K562 (cell line): Measurements from ENCODE around the gene LIMK1. TPM values are rescaled to one million over a fixed set of nuclear protein-coding genes. Genes with fewer than 3 reads are reported as not detected.

Experiments used
- AFF1 ChIP-seq, 2 experiments: fragments of 450-650 bp; IDR thresholded peaks; 2 replicates each; pipeline ENCODE4 v1.6.1; 2018; ENCODE audit warnings: mild to moderate bottlenecking in 2 of 2, low read depth in 1 of 2; ENCODE audit not compliant: partially characterized antibody in 2 of 2
- ATF1 ChIP-seq, 2 experiments: fragments of 450-650 bp in 1 of 2; IDR thresholded peaks; 2 replicates each; pipeline ENCODE4 v1.6.1; 2016; ENCODE audit warnings: missing compliant biosample characterization in 1 of 2, missing genetic modification characterization in 1 of 2
- CREB3 ChIP-seq: fragments of 450-650 bp; conservative IDR thresholded peaks from 2 replicates; pipeline ENCODE4 v1.6.1; 2016; ENCODE audit warnings: missing genetic modification characterization, low read depth, mild to moderate bottlenecking, missing compliant biosample characterization, moderate library complexity
- CTCF ChIP-seq, 3 experiments: IDR thresholded peaks in 2 of 3; conservative IDR thresholded peaks in 1 of 3; 2 replicates each; pipeline ENCODE4 v1.5.1; 2011 to 2012; ENCODE audit warnings: low read length in 3 of 3, mild to moderate bottlenecking in 3 of 3, control low read depth in 2 of 3, improper control_type of control experiment in 1 of 3, inconsistent platforms in 1 of 3, low read depth in 1 of 3, mixed read lengths in 1 of 3, moderate library complexity in 1 of 3; ENCODE audit not compliant: insufficient read depth in 2 of 3
- SP2 ChIP-seq: IDR thresholded peaks from 2 replicates; pipeline ENCODE4 v1.6.1; 2011; ENCODE audit warnings: mild to moderate bottlenecking, low read depth, low read length, moderate library complexity; ENCODE audit not compliant: poor library complexity, severe bottlenecking; ENCODE audit errors: extremely low read depth
- SRF ChIP-seq, 2 experiments: fragments of 250-450, 450-650 bp in 1 of 2; sonication (Bioruptor Pico) in 1 of 2; sonication (generic) in 1 of 2; formaldehyde crosslinking; IDR thresholded peaks; 2 replicates each; pipeline versions ENCODE4 v1.5.0 to v1.5.1; 2020 to 2022; ENCODE audit warnings: mild to moderate bottlenecking in 1 of 2, missing genetic modification reagents in 1 of 2
- TEAD2 ChIP-seq: fragments of 450-650 bp; IDR thresholded peaks from 2 replicates; pipeline ENCODE4 v1.6.1; 2016; ENCODE audit warnings: missing genetic modification characterization, control low read depth, missing compliant biosample characterization
- TRIM24 ChIP-seq, 2 experiments: fragments of 450-650 bp; IDR thresholded peaks; 2 replicates each; pipeline ENCODE4 v1.6.1; 2016
- polyA plus RNA-seq, 8 experiments: library from polyadenylated mRNA; depleted of rRNA in 4 of 8; stranded (reverse) in 5 of 8; unstranded in 3 of 8; fragments of >200 nt; fragmentation: Nextera tagmentation in 2 of 8; fragmentation: Illumina TruSeq in 1 of 8; extraction: Ambion mirVana in 2 of 8; extraction: Trizol in 1 of 8; gene quantifications; 2 replicates each; pipeline versions ENCODE4 v1.2.1 to v1.2.3, GENCODE V29; 2011 to 2014; ENCODE audit warnings: inconsistent platforms in 1 of 8, missing spikeins in 1 of 8
- total RNA-seq, 7 experiments: library from RNA; depleted of rRNA in 6 of 7; stranded (reverse); fragments of >200 nt in 6 of 7; fragmentation: Illumina TruSeq in 2 of 7; extraction: Trizol in 2 of 7; gene quantifications; 2 replicates each; pipeline versions ENCODE4 v1.2.1 to v1.2.3, GENCODE V29; 2011 to 2021; ENCODE audit warnings: low replicate concordance in 1 of 7

The LIMK1 gene
- total and polyA plus RNA-seq, 9 of the 15 experiments (the other 6 are each of a cell fraction or from before 2014, with no cell fraction given), result 0.14 to 30.0 (median 15.9) TPM

GRCh38 chr7:74134117-74134620, 50.6 kb downstream of the LIMK1 start (continued):
- TF ChIP-seq ATF1 (CRISPR knock-in tag; IDR thresholded peaks at IDR 0.05), result no peak
- TF ChIP-seq ATF1 (tag; IDR thresholded peaks at IDR 0.05), result no peak
- TF ChIP-seq TEAD2 (tag), result no peak
- no peak for TF ChIP-seq SP2
- no peak for TF ChIP-seq CTCF (IDR thresholded peaks at IDR 0.05 in 2 of 3, conservative IDR thresholded peaks at IDR 0.05 in 1 of 3; ENCODE audit: insufficient read depth in 2 of 3, low read depth in 1 of 3, low read length in 3 of 3)
- TF ChIP-seq AFF1 (IDR thresholded peaks at IDR 0.05; ENCODE audit: low read depth in 1 of 2, partially characterized antibody in 2 of 2), result no peak
- TF ChIP-seq TRIM24 (IDR thresholded peaks at IDR 0.05), result peak; percentile 42 to 60; a peak in 3 of 4 replicates
- no peak for TF ChIP-seq CREB3
- peak; percentile 95 to 99 for TF ChIP-seq SRF (CRISPR knock-in tag; IDR thresholded peaks at IDR 0.05)
